Activated T-cell treated with anti-CD3 and anti-CD28 coated beads for 48 hours (primary cell): Measurements from ENCODE around the gene MPV17.
"Not testable (repeated sequence)": the region's sequence is repeated elsewhere in the genome, so short reads cannot be mapped to it uniquely, and the experiment has no call there.

Experiments used
- DNase-seq: peaks from one replicate; pipeline ENCODE4 v3.0.0-alpha.2; 2020; ENCODE audit warnings: low read depth

The MPV17 gene

DNA sequence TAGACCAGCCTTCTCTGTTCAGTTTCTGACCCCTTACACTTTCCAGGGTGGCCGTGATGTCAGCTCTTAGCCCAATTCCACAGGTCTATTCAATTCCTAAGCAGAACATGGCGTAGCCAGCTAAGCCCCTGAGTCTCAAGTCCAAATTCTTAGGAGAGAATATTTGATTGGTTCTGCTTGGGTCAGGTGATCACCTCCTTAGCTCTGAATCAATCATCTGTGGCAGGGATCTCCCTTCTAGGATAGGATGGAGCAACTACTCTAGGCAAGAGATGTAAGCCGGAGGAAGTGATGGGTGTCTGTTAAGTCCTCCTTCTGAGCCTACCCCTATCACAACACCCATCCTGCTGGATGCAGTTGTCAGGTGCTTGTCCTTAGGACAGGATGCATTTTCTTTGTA, 25.7 kb downstream of the MPV17 start:
- no peak for DNase-seq

DNA sequence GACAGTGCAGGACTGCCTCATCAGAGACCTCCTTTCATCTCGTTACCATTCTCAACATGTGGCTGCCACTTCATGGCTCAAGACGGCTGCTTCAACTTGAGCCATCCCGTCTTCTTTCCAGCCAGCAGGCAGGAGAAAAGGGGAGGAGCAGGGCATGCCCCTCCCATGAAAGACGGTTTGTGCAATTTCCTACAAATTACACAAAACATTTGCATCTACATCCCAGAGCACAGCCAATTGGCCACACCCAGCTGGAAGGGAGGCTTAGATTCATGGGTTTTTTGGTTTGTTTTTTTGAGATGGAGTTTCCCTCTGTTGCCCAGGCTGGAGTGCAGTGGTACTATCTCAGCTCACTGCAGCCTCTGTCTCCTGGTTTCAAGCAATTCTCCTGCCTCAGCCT, 26.4 kb downstream of the MPV17 start:
- DNase-seq = no peak

DNA sequence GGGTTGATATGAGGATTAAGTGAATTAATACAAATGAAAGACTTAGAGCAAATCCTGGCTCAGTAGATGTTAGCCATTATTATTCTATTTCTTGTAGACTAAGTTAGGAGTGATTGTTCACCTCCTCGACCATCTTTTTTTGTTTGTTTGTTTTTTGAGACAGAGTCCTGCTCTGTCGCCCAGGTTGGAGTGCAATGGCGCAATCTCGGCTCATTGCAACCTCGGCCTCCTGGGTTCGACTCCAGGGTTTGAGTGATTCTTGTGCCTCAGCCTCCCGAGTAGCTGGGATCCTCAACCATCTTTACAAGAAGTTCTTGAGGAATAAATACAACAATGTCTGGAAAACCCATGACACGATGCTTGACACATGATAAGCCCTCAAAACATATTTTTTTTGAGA, 28.0 kb downstream of the MPV17 start:
- no peak for DNase-seq

DNA sequence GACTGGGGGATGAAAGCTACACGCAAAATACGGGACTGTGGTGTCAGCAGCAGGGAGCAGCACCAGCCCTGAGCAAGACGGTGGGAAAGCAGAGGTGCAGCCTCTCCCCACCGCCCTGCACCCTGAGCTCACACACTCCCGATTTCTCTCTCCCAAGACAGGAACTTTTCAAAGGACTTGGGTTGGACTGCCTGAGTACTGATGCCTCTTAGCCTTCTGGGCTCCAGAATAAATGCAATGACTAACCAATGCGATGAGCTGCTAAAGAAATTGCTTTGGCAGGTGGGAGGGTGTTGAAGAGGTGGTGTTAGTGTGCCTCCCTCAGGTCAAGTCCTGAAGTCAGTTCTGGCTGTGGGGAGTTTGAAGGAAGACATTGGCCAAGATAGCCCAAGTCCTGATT, 31.0 kb downstream of the MPV17 start:
- DNase-seq = no peak

DNA sequence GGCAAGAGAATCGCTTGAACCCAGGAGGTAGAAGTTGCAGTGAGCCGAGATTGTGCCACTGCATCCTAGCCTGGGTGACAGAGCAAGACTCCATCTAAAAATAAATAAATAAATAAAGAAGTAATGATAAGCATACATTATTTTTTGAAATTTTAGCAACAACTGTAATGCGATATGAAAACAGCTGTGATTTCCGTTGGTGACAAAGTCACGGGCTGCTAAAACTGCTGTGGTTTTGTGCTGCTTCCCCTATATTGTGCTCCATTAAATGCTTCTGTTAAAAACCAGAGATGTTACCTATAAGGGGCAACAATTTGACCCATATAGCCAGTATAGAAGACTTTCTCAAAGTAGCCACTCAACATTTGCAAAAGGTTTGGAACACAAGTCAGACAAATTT, 32.3 kb downstream of the MPV17 start:
- DNase-seq = no peak

DNA sequence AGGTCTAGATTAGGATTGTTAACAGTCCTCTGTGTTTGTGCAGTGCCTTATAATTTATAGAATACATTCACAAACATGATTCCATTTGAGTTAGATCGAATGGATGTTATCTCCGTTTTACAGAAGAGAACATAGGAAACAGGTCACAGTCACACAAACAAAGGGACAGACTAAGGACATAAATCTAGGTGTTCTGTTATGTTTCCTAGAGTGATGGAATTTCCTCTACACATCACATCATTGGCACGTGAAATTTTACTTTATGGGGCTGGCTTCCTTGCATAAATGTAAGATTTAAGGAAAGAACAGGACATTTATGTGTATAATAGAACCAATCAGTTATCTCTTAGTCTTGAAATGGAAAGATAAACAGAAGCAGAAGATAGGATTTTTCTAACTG, 34.3 kb downstream of the MPV17 start:
- no peak for DNase-seq

DNA sequence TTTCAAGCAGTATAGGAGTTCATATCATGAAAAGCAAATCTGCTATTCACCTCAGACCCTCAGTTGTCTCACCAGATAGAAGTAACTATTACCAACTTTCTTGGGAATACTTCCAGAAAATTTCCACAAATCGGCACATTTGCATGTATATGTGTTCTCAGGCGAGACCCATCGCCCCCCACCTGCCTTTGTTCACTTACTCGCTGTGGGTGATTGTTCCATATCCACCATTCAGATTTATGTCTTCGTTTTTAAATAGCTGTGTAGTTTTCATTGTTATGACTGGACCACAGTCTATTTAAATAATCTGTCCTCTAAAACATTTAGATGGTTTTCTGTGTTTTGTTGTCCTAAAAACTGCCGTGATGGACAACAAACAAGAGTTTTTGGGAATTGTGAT, 37.4 kb downstream of the MPV17 start:
- DNase-seq = no peak

DNA sequence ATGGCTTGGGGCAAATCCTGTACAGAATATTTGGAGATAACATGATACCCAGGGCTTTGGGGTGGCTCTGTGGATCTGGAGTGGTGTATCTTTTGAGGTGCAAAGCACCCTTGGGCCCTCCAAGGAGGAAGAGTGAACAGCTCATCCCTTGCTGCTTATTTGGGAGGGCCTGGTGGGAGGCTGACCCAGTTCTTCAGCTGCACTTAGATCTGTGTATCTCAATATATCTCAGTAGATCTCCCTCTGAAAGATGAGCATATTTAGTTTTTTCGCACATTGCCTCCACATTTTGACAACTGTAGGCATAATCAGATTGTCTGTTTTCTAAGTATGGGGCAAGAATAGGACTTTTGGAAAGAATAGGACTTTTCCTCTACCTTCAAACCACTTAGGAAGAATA, 37.9 kb downstream of the MPV17 start:
- DNase-seq = no peak

DNA sequence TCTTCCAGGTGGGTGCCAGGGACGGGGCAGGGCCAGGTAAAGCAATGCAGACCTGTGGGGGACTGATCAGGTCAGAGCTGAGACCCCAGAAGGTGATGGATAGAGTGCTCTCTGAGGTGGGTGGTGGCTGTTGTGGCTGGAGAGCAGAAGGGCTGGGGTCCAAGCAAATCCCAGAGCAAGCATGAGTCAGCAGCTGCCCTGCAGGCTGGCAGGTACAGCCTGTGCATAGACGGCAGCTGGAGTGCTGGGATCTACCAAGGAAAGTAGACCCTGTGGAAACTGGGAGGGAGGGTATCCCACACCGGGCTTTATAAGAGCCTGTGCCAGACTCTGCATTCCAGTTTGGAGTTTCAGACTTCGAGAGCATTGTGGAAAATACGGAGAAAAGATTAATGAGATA, 40.0 kb downstream of the MPV17 start:
- no peak for DNase-seq

DNA sequence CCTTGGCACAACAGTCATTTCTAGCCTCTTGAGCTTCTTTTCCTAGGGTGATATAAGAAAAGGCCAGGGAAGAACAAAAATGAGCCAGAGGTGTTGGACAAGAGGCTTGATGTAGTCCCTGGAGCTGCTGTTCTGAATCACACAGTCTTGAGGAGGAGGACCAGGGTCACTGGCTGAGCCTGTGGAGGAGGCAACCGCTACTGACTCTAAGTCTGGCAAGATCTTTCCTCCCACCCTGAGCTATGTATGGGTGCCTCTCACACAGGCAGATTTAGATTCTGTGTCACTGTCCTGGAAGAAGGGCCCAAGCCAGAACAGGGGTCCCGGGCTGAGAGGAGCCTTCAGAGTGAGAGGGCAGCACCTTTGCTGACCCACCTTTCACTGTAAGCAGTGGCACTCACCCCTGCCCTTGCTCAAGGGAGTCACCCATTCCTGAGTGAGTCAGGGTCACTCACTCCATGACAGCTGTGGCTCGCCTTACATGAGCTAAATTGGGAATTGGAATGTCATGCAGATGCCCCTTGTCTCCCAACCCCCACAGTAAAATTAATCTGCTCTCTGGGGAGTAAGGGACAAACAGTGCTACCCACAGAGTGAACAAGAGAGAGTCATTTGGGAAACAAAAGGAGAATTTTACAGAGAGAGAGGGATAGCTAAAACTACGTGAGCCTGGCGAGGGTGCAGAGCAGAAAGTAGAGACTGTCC, 40.9 kb downstream of the MPV17 start, which contains the start of gene TRIM54:
Gene TRIM54, plus strand, starts transcription at position 575 of the 705 bp plus-strand sequence. CDS start 303 bp downstream, outside the sequence.
- no peak for DNase-seq

DNA sequence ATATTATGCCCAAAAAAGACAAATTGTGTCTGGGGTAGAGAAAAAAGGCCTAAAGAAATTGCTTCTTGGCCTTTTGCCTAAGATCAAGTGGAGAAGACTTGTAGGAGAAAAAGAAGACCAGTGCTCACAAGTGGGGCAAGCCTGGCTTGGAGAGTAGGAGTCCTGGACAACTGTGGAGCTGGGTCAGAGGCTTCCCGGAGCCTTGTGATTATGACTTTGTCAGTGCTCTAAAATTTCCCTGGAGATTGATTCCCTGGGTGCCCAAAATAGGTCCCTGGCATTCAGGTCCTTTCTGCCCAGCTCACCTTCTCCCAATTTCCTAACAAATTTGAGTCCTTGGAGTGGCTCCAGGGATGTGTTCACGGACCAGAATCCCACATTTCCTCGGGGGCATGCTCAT, 41.5 kb downstream of the MPV17 start:
- no peak for DNase-seq

DNA sequence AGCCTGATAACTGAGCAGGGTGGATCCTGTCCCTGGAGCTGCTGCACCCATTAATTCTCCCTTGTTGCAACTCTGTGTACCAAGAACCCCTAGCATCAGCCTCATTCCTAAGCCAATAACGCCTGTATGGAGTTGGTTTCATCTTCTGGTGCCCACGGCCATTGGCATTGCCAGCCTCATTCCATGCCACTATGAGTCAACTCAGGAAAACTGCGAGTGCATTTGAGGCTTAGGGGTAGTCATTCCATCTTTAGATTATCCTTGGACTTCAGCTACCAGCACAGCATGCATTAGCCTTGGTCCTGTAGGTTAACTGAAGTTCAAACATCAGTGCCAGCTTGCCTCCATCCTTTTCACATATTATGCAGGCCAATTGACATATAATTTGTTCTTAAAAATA, 42.1 kb downstream of the MPV17 start:
- no peak for DNase-seq

DNA sequence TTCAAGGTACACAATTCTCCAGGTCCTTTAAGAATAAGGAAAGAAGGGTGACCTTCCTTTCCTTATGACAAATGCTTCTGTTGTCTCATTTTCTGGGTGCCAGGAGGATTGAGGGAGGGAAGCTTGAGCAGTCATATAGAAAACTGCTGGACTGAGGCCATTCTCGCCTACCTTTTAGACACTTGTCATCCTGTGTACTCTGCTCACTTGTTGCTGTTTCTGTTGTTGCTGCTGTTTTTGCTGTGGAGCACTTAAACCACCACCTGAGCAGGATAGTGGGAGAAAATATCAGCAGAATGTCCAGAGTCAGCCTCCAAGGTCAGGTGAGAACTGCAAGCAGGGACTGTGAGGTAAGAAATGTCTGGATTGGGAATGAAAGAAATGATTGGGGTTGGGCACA, 44.9 kb downstream of the MPV17 start:
- DNase-seq = no peak

DNA sequence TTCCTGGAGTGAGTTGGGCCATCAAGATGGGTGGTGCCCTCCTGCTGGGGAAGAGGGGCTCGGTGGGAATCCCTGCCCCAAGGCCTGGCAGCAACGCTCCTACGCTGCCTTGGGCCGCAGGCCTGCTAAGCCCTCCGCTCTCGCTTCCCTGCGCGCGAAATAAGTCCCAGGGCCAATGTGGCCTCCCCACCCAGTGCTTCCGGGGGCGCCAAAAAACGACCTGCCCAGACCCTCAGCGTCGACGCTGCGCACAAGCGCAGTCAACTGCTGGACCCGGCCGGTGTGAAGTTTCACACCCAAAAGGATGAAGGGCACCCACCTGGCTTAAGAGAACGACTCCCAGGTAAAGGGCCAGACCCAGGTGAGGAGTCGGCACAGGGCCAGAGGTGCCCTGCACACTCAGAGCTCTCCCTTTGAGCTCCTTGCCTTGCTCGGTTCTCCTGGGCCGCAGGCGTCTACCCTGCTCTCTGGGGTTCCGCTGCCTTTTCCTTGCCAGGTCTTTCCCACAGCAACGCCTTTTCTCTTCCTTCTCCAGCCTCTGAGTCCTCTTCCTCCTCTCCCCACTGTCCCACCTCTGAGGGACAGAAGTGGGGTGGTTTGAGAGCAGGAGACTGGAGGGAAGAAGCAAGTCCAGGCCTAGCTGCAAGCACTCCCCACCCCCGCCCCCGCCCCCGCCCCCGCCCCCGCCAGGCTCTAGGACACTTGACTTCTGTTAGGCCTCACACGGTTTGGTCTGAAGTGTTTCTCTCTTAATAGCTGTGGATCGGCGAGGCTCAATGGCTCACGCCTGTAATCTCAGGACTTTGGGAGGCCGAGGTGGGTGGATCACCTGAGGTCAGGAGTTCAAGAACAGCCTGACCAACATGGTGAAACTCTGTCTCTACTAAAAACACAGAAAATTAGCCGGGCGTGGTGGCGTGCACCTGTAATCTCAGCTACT, 47.4 kb downstream of the MPV17 start, which contains the start of gene DNAJC5G:
Gene DNAJC5G, plus strand, starts transcription at position 223 of the 940 bp plus-strand sequence. CDS start 1,296 bp downstream, outside the sequence.
- no peak for DNase-seq

DNA sequence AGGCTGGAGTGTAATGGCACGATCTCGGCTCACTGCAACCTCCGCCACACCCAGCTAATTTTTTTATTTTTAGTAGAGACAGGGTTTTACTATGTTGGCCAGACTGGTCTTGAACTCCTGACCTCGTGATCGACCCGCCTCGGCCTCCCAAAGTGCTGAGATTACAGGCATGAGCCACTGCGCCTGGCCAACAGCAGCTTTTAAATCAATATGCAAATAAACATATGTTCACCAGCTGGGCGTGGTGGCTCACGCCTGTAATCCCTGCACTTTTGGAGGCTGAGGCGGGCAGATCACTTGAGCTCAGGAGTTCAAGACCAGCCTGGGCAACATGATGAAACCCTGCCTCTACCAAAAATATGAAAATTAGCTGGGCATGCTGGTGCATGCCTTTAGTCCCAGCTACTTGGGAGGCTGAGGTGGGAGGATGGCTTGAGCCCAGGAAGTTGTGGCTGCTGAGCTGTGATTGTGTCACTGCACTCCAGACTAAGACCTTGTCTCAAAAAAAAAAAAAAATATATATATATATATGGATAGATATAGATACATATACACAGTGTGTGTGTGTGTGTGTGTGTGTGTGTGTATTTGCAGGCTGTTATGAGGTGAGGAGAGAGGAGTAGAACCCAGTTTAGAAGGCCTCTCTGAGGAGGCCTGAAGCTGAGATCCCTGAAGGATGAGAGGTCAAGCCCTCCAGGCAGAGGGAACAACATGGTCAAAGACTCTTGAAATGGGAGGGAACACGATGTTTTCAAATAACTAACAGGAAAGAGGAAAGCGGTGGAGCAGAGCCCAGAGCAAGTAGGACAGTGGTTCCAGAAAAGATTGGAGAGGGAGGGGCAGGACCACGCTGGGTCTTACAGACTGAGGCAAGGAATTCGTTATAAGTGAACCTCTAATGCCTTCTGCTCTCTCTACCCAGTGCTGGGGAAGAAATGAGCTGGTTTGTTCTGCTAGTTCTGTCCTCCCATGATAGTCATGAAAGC, 50.1 kb downstream of the MPV17 start:
- not testable (repeated sequence) for DNase-seq

DNA sequence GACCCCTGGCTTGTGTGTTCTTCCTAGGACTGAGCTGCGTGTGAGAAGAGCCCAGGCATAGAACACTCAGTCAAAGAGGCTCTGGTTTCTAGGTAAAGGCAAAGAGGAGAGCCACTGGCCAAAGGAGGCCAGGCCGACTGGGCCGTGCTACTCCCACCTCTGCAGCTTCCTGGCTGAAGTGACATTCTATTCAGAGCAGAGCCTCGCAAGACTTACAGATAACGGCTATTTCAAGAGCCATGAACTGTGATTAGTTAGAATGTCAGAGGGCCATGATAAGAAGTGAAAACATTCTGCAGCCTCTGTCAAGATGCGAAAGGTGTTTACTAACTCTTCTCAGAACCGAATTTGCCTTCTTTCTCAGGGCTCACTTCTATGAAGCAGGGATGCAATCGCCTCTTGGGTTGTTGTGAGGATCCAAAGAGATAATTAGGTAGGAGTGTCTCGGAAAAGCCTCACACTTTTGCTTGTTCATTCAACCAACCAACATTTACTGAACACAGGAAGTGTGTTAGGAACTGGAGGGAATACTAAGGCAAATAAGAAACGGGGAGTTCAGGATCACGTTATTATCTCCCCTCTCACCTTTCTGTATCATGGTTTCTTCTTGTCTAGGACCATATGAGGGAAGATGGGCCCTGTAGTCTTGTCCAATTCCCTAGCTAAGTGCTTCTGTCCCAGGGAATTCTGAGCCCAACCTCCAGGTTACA, 51.1 kb downstream of the MPV17 start:
- DNase-seq = no peak

DNA sequence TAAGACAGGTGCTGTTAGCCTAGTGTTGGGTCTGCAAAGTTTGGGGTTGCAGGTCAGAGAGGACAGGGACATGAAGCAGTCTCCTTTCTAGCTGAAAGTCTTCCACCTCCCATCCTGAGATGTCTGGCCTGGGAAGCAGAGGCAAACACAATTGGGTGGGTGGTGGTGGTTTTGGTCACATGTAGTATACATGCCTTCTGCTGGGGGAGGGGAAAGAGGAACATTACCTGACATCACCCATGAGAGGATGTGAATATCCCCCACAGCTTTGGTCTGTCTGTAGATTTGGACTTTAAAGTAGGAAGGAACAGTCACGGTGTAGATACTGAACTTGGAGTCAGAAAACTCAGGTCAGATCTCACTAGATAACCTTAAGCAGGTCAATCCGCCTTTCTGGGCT, 52.2 kb downstream of the MPV17 start:
- no peak for DNase-seq

DNA sequence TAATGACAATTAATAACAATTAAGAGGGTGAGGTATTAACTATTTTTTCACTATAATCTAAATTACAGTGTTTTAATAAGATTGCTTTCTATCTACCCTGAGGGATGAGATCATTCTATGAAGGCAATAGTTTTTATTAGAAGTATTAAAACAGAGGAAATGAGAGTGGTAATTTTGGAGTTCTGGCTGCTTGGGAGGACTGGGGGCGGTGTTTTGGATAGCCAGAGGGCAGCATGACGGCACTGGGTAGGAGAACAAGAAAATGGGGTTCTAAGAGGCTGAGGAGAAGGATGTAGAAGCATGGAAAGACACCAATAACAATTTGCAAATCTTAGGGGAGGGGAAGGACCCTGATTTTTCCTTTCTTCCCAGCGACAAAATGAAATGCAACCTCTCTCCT, 52.8 kb downstream of the MPV17 start:
- DNase-seq = no peak

DNA sequence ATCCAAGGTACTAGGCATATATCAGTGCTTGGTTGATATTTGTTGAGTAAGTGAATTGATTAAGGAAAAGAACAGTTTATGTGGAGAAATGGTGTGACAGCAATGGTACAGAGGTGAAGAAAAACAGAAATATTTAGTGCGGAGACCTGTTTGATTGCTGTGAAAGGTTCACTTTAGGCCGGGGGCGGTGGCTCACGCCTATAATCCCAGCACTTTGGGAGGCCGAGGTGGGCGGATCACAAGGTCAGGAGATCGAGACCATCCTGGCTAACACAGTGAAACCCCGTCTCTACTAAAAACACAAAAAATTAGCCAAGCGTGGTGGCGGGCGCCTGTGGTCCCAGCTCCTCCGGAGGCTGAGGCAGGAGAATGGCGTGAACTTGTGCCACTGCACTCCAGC, 54.6 kb downstream of the MPV17 start:
- not testable (repeated sequence) for DNase-seq

DNA sequence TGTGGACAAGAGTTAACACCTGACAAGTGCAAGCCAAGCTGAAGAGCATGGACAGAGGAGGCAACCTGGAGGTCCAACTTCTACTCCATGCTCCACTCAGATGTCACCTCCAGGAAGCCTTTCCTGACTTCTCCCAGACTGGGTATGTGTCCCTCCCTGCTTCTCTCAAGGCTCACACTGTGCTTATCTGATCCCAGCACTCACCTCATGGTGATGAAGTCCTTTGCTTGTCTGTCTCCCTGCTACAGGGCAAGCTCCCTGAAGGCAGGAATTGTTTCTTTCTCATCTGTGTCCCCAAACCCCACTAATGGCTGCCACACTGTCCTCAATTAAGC, 57.4 kb downstream of the MPV17 start:
- no peak for DNase-seq

DNA sequence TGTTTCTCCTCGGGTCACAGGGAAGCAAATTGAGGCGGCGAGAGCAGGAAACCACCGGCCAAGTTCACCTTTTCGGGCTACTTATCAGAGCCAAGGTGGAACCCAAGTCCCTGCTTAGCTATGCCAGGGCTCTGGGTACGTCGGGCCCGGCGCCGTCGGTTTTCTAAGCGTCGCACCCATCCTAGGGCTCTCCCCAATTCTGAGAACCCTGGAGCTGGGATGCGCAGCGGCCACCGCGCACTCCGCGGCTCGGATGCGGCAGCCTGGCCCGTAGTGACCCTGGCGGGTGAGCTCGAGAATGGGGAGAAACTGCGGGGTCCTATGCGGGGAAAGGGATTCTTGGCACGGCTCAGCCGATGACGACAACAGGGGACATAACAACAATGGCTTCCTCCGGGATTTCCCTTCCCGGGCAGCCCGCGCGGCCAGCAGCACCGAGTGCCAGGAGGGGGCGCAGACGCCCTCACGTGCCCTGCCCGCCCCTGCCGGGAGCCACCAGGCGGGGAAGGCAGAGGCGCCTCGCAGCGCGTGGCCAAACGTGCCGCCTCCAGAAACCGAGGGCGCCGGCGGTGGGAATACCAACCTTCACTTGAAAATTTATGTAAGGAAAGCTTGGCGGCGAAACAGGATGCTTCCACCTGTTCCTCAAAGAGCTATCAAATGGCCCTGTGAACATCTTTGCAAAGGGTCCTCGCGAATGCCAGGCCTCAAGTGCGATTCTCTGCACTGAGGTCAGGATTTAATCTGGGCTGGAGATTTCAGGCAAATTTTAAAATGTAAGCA, 58.0 kb downstream of the MPV17 start:
- peak; percentile 67 for DNase-seq
